Hematopoietic multipotent progenitor cell treated with erythropoietin and hydrocortisone succinate and interleukin-3 and kit ligand, for 15 days (in vitro differentiated cells): ENCODE results near the gene MYOM3.

Experiments used
- DNase-seq: peaks from one replicate; pipeline ENCODE4 v3.0.0-alpha.2; 2015; ENCODE audit warnings: low spot score

Gene MYOM3

GRCh38 chr1:24111996-24112779, at the start of gene MYOM3:
Gene MYOM3 (minus strand): TSS chr1:24112135. CDS start chr1:24108636, 3,499 bp downstream.
- peak; percentile 6 for DNase-seq

DNA sequence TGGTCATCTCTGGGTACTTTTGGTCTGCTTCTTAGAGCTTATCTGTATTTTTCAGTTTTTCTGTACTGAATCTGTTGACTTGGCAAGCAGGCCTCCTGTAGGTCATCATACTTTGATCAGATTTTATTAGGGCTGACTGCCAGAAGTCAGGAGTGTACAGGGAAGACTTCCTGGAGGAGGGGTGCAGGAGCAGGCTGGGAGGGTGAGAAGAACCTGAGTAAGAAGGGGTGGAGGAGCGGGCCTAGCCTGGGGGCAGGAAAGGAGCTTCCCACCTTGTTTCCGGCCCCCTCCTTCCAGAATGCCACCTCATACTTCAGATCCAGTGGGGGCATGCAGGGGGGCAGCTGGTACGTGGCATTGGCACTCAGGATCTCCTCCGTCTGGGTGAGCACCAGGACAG, 49.3 kb upstream of the MYOM3 start:
- DNase-seq: no peak

- DNase-seq: no peak
Measured at GRCh38 chr1:24159366-24159765, 47.4 kb upstream of the MYOM3 start.

GRCh38 chr1:24157918-24158481, 46.1 kb upstream of the MYOM3 start:
- DNase-seq: no peak

GRCh38 chr1:24156542-24157260, 44.8 kb upstream of the MYOM3 start:
- no peak for DNase-seq

DNA sequence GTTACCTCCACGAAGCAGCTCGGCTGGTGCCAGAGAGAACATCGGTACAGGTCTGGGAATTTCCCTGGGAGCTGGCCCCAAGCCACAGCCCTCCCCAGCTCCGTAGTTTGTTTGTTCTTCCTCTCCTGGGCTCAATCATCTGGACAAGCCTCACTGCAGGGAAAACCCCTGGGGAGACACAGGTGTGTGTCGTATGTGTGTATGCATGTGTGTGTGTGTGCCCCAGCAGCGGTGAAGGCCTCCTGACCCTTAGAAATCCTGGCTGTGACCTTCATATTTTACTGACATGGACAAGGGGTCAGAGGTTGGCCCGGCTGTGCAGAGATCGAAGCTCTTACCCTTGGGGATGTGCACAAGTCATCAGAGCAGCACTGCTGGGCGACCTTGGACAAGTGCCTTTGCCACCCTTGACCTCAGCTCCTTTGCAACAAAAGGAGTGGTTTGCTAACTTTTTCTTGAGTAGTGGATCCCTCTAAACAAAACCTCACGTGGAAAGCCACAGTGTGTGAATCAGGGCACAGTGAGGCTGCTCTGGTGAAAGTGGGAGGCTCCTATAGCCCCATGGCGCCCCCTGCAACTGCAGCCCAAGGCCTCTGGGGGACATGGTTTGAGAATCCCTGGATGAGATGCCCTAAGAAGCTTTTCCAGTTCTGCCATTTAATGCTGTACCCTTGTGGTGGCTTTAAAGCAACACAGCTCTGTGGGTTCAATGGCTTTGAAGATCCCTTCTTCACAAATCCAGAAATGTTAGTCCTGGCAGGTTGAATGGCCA, 43.3 kb upstream of the MYOM3 start:
- DNase-seq: no peak

GRCh38 chr1:24154215-24154614, 42.3 kb upstream of the MYOM3 start:
- DNase-seq: no peak

- DNase-seq: no peak
Measured at GRCh38 chr1:24152631-24153494, 40.9 kb upstream of the MYOM3 start.

DNA sequence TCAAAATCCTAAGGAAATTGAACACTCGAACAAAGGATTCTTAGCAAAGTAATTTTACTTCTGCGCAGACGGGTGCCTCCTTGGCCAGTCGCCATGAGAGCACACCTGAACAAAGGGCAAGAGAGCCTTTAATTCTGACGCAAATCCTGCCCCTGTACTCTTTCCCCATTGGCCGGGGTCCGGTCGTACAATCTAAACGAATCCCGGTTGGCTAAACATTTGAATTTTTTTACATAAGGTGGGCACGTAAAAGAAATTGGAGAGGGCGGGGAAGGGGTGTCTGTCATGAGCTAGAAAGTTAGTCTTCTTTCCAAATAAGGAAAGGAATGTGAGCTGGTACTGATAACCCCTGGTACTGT, 39.2 kb upstream of the MYOM3 start:
- no peak for DNase-seq

DNA sequence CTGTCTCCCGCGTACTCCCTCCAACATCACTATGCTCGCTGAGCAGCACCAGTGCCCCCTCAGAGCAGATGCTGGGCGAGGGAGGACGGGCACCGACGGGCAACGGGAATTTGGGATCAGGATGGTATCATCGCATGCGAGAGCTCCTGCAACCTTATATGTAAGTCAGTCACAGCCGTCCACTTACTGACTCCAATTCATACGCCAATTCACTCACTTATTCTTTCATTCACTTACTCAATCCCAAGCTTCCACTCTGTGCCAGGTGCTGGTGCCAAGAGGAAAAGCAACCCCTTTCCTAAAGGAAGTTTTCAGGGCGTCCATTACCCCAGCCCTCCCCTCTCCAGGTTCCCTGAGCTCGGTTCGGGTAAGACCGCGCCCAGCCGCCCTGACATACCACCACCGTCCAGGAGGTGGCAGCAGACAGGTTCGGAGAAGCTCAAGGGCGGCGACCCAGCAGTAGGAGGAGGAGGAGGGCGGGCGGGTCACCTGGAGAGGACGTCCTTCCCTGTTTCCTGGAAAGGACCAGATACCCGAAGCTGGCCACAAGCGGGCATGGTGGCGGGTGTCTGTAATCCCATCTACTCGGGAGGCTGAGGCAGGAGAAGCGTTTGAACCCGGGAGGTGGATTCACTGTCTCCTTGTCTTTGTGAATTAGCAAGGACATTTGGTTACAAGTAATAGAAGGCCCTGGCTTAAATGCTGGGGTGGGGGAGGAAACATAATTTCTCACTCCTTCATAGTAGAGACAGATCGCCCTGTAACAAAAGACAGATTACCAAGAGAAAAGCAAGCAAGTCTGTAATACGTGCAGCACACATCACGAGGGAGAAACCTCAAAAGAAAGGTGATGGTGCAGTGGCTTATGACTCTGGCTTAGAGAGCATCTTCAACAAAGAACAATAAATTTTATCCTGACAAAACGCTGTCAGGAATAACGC, 38.6 kb upstream of the MYOM3 start:
- DNase-seq: peak; percentile 79

- peak; percentile 60 for DNase-seq
Measured at GRCh38 chr1:24149866-24150233, 37.9 kb upstream of the MYOM3 start.

GRCh38 chr1:24147816-24148215, 35.9 kb upstream of the MYOM3 start:
- DNase-seq: no peak

- DNase-seq: no peak
Measured at GRCh38 chr1:24147194-24147593, 35.3 kb upstream of the MYOM3 start.

- DNase-seq: no peak
Measured at GRCh38 chr1:24142546-24143534, 30.9 kb upstream of the MYOM3 start, which contains the start of gene IL22RA1. Gene IL22RA1 (minus strand): TSS chr1:24143140. CDS start chr1:24143082, 58 bp downstream.

- no peak for DNase-seq
Measured at GRCh38 chr1:24141311-24141997, 29.5 kb upstream of the MYOM3 start.

DNA sequence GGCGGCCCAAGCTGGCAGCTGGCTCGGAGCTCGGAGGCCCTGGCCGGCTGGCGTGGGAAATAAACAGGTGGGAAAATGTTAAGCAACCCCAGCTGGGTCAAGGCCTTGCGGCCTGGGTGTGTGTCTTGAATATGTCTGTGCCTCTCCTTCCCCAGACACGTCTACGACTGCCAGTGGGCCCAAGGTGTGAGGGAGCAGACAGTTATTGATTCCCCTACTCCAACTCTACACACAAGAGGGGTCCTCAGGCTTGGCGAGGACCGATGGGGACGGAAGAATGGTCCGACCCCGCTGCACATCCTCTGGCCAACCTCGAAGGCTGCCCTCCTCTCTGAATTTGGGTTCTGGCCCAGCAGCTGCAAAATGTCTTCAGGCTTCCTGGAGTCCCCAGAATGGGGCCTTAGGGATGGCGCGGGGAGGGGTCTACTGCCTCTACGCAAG, 28.8 kb upstream of the MYOM3 start:
- no peak for DNase-seq

- no peak for DNase-seq
Measured at GRCh38 chr1:24139841-24140425, 28.0 kb upstream of the MYOM3 start.

DNA sequence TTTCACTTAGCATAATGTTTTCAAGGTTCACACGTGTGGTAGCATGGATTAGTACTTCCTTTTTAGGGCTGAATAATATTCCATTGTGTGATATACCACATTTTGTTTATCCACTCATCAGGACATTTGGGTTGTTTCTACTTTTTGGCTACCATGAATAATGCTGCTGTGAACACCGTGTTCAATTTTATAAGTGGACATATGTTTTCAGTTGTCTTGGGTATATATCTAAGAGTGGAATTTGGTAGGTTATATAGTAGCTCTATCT, 27.2 kb upstream of the MYOM3 start:
- no peak for DNase-seq
